Endothelial cell (in vitro differentiated cells): Measurements from ENCODE around the gene CACNB2. TPM values are rescaled to one million over a fixed set of nuclear protein-coding genes. Genes with fewer than 3 reads are reported as not detected.

Experiments used
- total RNA-seq: library from RNA; stranded (reverse); fragmentation: NEBNext Ultra II Directional; extraction: Animal tissue kit (Norgen Biotek cat#: 25700); gene quantifications from one replicate; pipeline ENCODE4 v1.2.1, GENCODE V29; 2021; ENCODE audit not compliant: unreplicated experiment

The CACNB2 gene
- total RNA-seq, 1 donor from 2014 or later: 1.5 TPM

Other genes with a start within 250 kb of the CACNB2 start
- 0.10 TPM for gene SLC39A12, start 188.5 kb upstream of the CACNB2 start, total RNA-seq